ENCODE results near the gene JUN.

GRCh38 chr1:58755468-58755872, 28.4 kb downstream of the JUN start:
- no peak for TF ChIP-seq CTCF (conservative IDR thresholded peaks at IDR 0.05 in 1 of 2, IDR thresholded peaks at IDR 0.05 in 1 of 2; ENCODE audit: extremely low read depth in 1 of 2, insufficient read depth in 1 of 2, low read depth in 1 of 2, low read length in 2 of 2)
- TF ChIP-seq EZH2 (IDR thresholded peaks at IDR 0.05; ENCODE audit: borderline replicate concordance, low read length), result no peak
